GM19397 (cell line): ENCODE data around the gene PIK3R1.

ENCODE experiments used
- ATAC-seq: cut with Tn5 transposase; IDR thresholded peaks from one replicate; pipeline ENCODE4 v1.9.1; 2021; ENCODE audit warnings: mild to moderate bottlenecking, moderate library complexity; ENCODE audit not compliant: unreplicated experiment

PIK3R1 gene

GRCh38 chr5:68320413-68320986 is 104.9 kb downstream of the PIK3R1 start:
- no peak for ATAC-seq

DNA sequence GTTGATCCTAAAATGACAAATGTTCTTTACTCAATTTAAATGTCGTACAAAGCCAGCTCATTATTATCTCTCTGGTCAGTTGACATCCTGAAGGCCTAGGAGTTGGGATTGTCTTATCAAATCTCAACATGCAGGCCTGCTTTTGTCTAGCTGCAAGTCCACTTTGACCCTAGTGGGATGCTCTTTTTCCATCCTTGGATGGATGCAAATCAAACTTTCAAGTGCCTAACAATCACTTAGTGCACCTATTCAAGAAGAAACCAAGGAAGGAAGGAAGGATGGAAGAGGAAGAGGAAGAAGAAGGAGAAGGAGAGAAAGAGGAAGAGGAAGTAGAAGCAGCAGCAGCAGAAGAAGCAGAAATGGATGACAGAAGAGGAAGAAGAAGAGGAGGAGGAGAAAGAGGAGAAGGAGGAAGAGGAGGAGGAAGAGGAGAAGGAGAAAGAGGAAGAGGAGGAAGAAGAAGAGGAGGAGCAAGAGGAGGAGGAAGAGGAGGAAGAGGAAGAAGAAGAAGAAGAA is 109.6 kb downstream of the PIK3R1 start:
- no peak for ATAC-seq

- no peak for ATAC-seq
These were observed 114.1 kb downstream of the PIK3R1 start for GRCh38 chr5:68329554-68330255.

- ATAC-seq: no peak
These were observed 115.0 kb downstream of the PIK3R1 start for GRCh38 chr5:68330574-68330973.

DNA sequence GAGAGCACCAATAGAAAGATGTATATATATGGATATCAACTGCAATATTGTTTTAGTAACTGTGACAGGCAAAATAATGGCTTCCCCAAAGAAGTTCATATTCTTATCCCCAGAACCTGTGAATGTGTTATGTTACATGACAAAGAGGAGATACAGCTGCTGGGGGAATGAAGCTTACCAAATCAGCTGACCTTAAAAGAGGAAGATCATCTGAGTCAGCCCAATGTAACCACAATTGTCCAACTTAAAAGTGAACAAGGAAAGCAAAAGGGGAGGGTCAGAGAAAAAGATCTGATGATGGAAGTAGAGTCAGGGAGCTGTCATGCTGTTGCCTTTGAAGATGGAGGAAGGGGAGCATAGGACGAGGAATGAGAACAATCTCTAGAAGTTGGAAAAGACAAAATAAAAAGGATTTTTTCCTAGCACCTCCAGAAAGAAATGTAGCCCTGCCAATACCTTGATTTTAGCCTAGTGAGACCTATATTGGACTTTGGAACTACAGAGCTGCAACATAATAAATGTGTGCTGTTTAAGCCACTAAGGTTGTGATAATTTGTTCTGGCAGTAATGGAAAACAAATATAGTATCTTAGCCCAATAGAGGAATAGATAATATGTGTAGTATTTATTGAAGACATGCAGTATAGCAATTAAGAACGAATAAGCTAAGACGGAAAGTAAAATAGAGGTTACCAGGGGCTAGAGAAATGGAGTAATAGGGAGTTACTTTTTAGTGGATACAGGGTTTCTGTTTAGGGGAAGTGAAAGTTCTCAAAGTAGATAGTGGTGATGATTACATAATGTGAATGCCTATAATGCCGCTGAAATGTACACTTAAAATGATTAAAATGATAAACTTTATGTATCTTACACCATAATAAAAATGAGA is 115.9 kb downstream of the PIK3R1 start:
- no peak for ATAC-seq

- no peak for ATAC-seq
These were observed 116.5 kb downstream of the PIK3R1 start for GRCh38 chr5:68332080-68332451.

- no peak for ATAC-seq
These were observed 117.0 kb downstream of the PIK3R1 start for GRCh38 chr5:68332556-68332955.

GRCh38 chr5:68333649-68334552 is 118.3 kb downstream of the PIK3R1 start:
- no peak for ATAC-seq

DNA sequence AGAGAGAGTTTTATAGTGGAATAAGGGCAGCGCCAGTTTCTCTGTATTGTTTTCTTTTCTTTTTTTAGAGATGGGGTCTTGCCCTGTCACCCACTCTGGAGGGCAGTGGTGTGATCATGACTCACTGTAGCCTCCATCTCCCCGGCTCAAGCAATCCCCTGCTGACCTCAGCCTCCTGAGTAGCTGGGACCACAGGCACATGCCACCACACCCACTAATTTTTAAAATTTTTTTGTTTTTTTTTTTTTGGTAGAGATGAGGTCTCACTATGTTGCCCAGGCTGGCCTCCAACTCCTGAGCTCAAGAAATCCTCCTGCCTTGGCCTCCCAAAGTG is 119.0 kb downstream of the PIK3R1 start:
- ATAC-seq: no peak

DNA sequence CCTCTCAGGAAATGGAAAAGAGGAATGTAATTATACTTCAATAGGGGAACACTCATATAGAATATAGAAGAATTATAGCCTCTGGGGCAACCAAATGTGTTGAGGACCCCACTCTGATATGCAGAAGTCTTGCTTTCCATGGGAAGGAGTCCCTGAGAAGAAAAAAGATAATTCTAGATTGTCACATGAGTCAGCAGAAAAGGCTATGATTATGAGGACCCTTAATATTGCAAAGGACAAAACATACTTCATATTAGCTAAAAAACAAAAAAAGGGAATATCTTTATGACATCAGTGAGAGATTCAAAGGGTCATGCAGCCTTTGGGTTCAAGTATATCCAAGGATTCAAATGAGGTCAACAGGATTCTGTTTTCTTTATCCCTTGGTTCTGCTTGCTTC is 119.5 kb downstream of the PIK3R1 start:
- no peak for ATAC-seq

GRCh38 chr5:68336200-68336599 is 120.6 kb downstream of the PIK3R1 start:
- ATAC-seq: no peak

GRCh38 chr5:68337235-68337634 is 121.7 kb downstream of the PIK3R1 start:
- no peak for ATAC-seq

- no peak for ATAC-seq
These were observed 124.4 kb downstream of the PIK3R1 start for GRCh38 chr5:68339921-68340321.

- ATAC-seq: no peak
These were observed 125.5 kb downstream of the PIK3R1 start for GRCh38 chr5:68341006-68341405.

GRCh38 chr5:68342693-68343092 is 127.1 kb downstream of the PIK3R1 start:
- ATAC-seq: no peak

GRCh38 chr5:68343421-68343826 is 127.9 kb downstream of the PIK3R1 start:
- no peak for ATAC-seq

DNA sequence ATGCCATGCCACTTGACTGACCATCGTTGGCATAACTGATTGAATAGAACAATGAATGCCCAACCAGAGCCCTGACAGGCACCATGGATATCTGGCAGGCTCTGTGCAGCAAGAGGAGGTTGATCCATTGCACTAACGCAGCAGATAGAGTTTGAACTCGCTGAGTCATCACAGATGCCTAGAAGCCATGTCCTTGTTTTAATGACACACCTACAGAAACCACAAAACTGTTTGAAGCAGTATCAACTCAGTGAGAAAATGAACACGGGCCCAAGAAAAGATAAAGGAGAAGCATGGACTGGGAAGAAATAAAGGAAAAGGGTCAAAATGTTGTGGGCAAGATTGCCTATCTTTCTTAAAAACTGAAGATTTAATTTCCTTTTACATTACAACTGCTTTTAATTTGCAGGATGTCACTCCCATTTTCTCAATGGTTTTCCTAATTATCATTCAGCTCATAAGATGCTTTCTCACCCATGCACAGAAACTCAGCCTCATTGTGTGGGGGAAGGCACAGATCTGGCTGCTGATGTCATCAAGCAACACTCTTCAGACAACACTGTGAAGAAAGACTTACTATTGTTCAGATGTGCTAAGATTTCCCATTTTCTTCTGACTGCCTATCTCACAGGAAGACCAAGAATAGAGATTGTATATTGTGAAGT is 129.0 kb downstream of the PIK3R1 start:
- no peak for ATAC-seq

GRCh38 chr5:68345171-68345570 is 129.6 kb downstream of the PIK3R1 start:
- ATAC-seq: no peak

DNA sequence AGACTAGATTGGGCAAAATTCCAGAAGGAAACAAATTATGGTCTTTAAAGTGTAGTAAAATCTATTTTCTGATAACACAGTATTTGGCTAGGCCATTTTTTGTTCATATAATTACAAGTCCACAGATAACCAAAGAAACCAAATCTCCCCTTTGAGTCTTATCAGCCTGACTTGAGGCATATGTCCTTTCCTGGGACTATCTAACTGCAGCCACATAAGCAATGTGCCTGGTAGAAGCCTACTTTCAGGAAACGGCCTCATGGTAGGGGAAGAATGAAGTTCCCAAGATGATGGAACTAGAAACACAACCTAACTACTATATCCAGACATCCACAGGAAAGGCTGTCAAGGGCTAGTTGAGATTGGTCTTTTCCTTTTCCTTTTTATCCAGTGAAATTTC is 130.0 kb downstream of the PIK3R1 start:
- no peak for ATAC-seq

GRCh38 chr5:68347536-68347935 is 132.0 kb downstream of the PIK3R1 start:
- no peak for ATAC-seq
